ENCODE results near the gene GSTT4. TPM values are rescaled to one million over a fixed set of nuclear protein-coding genes. Genes with fewer than 3 reads are reported as not detected.
"Not testable (repeated sequence)": the region's sequence is repeated elsewhere in the genome, so short reads cannot be mapped to it uniquely, and the experiment has no call there.

The GSTT4 gene
- total and polyA plus RNA-seq, 2 of the 13 experiments (the other 11 are each of a cell fraction or from before 2014, with no cell fraction given) = 0.59 to 0.62 TPM

DNA sequence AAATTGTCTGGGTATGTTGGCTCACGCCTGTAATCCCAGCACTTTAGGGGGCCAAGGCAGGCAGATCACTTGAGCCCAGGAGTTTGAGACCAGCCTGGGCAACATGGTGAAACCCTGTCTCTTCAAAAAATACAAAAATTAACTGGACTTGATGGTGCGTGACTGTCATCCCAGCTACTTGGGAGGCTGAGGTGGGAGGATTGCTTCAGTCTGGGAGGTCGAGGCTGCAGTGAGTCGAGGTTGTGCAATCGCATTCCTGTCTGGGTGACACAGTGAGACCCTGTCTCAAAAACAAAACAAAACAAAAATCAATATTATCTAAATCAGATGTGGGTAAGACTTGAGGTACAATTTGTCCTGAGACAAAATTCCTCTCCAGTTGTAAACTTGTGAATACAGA is 38.2 kb upstream of the GSTT4 start:
- peak; percentile 55 for TF ChIP-seq CEBPB (IDR thresholded peaks at IDR 0.05; ENCODE audit: borderline replicate concordance, low read depth, low read length)
- TF ChIP-seq, protein P1, sequence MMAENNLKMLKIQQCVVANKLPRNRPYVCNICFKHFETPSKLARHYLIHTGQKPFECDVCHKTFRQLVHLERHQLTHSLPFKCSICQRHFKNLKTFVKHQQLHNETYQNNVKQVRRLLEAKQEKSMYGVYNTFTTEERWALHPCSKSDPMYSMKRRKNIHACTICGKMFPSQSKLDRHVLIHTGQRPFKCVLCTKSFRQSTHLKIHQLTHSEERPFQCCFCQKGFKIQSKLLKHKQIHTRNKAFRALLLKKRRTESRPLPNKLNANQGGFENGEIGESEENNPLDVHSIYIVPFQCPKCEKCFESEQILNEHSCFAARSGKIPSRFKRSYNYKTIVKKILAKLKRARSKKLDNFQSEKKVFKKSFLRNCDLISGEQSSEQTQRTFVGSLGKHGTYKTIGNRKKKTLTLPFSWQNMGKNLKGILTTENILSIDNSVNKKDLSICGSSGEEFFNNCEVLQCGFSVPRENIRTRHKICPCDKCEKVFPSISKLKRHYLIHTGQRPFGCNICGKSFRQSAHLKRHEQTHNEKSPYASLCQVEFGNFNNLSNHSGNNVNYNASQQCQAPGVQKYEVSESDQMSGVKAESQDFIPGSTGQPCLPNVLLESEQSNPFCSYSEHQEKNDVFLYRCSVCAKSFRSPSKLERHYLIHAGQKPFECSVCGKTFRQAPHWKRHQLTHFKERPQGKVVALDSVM (CRISPR knock-in tag; IDR thresholded peaks at IDR 0.05) = peak; percentile 90
- TF ChIP-seq CEBPG (CRISPR knock-in tag; IDR thresholded peaks at IDR 0.05) = peak; percentile 31; the same call in 1 of the 2 replicates
- DNase-seq (ENCODE audit: low spot score); H3K9ac ChIP-seq (ENCODE audit: insufficient read depth, low read depth, low read length); ATAC-seq; POLR2A ChIA-PET; H2AFZ ChIP-seq (ENCODE audit: low read length); BruUV-seq (replicated peaks); H3K79me2 ChIP-seq (ENCODE audit: insufficient read depth, low read length); FAIRE-seq; CTCF ChIA-PET (ENCODE audit: low intra/inter-chr PET ratio, low total read pairs); H3K9me3 ChIP-seq (ENCODE audit: low read length); in situ Hi-C loops (cut with HindIII; ENCODE audit: extremely low pct_ligation_motif_present, low pct_unique_long_range_greater_than_20kb); H4K20me1 ChIP-seq (ENCODE audit: insufficient read depth, low read length); H3K27ac ChIP-seq (ENCODE audit: extremely low read length, insufficient read depth, low read length); intact Hi-C loops (cut with micrococcal nuclease; ENCODE audit: unreplicated experiment); H3K4me2 ChIP-seq (ENCODE audit: low read depth, low read length); H3K4me3 ChIP-seq (replicated peaks in 1 of 3; ENCODE audit: insufficient read depth in 1 of 3, low read depth in 2 of 3, low read length in 3 of 3); H3K27me3 ChIP-seq (ENCODE audit: control insufficient read depth in 1 of 2, insufficient read depth in 2 of 2, low read length in 2 of 2): not testable (repeated sequence)
- H3K4me1 ChIP-seq (ENCODE audit: insufficient read depth, low read length) = peaks cover 21% of the 10 kb centered on the region
- WGBS (ENCODE audit: low lambda C conversion rate) = 90% methylated on average over 5 of the region's 5 CpGs
- peaks cover 26 to 97% of the 10 kb centered on the region in 2 experiments for H3K36me3 ChIP-seq (replicated peaks in 1 of 2; ENCODE audit: control insufficient read depth in 1 of 2, insufficient read depth in 2 of 2, low read length in 2 of 2)

DNA sequence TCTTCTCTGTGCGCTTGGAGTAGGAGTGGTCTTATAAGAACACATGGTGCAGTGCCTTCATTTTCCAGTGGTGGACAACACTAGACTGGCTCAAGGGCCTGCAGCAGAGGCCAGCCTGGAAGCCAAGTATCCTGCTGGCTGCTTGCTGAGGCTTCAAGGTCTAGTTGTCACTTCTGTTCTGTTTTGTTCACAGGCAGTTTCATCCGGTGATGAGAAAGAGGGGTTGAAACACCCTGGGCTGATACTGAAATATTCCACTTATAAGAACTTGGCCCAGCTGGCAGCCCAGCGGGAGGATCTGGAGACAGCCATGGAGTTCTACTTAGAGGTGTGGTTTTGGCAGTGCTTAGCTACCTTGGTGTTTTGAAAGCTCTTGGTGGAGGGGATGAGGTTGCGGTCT is 35.7 kb upstream of the GSTT4 start:
- POLR2A ChIA-PET = no interaction called here
- CTCF ChIA-PET (ENCODE audit: low intra/inter-chr PET ratio, low total read pairs) = no interaction called here
- H3K27me3 ChIP-seq (ENCODE audit: control insufficient read depth in 1 of 2, insufficient read depth in 2 of 2, low read length in 2 of 2) = no peaks in the 10 kb centered on the region
- in situ Hi-C loops (cut with HindIII; ENCODE audit: extremely low pct_ligation_motif_present, low pct_unique_long_range_greater_than_20kb) (no loop called here), intact Hi-C loops (cut with micrococcal nuclease; ENCODE audit: unreplicated experiment) (no loop called here)
- DNase-seq (ENCODE audit: low spot score) (no peak), ATAC-seq (no peak), FAIRE-seq (no peak)
- no peaks in the 10 kb centered on the region for H4K20me1 ChIP-seq (ENCODE audit: insufficient read depth, low read length)
- BruUV-seq (replicated peaks) = no TSS peak
- H3K4me2 ChIP-seq (ENCODE audit: low read depth, low read length) = no peak overlapping the region
- peaks cover 27 to 97% of the 10 kb centered on the region in 2 experiments for H3K36me3 ChIP-seq (replicated peaks in 1 of 2; ENCODE audit: control insufficient read depth in 1 of 2, insufficient read depth in 2 of 2, low read length in 2 of 2)
- whole genome bisulfite sequencing (ENCODE audit: low lambda C conversion rate) = 100% methylated on average over 4 of the region's 4 CpGs
- peaks cover 21% of the 10 kb centered on the region for H3K4me1 ChIP-seq (ENCODE audit: insufficient read depth, low read length)
- H3K9me3 ChIP-seq (ENCODE audit: low read length) = no peaks in the 10 kb centered on the region
- peaks cover 4% of the 10 kb centered on the region for H3K79me2 ChIP-seq (ENCODE audit: insufficient read depth, low read length)
- H3K9ac ChIP-seq (ENCODE audit: insufficient read depth, low read depth, low read length) = no peak overlapping the region
- no peak overlapping the region for H3K4me3 ChIP-seq (replicated peaks in 1 of 3; ENCODE audit: insufficient read depth in 1 of 3, low read depth in 2 of 3, low read length in 3 of 3)
- no peak overlapping the region for H3K27ac ChIP-seq (ENCODE audit: extremely low read length, insufficient read depth, low read length)
- H2AFZ ChIP-seq (ENCODE audit: low read length) = no peak overlapping the region
- TF ChIP-seq ZSCAN12 (CRISPR knock-in tag; IDR thresholded peaks at IDR 0.05) = no peak
- no peak for TF ChIP-seq GATA4 (IDR thresholded peaks at IDR 0.05; ENCODE audit: borderline replicate concordance, low read depth)
- no peak for TF ChIP-seq MBNL3 (CRISPR knock-in tag; conservative IDR thresholded peaks at IDR 0.05)
- TF ChIP-seq REPIN1 (CRISPR knock-in tag; IDR thresholded peaks at IDR 0.05; ENCODE audit: borderline replicate concordance, low read depth) = no peak
- no peak for TF ChIP-seq ZNF10 (CRISPR knock-in tag; IDR thresholded peaks at IDR 0.05; ENCODE audit: borderline replicate concordance, low read depth)
- TF ChIP-seq, protein P2, sequence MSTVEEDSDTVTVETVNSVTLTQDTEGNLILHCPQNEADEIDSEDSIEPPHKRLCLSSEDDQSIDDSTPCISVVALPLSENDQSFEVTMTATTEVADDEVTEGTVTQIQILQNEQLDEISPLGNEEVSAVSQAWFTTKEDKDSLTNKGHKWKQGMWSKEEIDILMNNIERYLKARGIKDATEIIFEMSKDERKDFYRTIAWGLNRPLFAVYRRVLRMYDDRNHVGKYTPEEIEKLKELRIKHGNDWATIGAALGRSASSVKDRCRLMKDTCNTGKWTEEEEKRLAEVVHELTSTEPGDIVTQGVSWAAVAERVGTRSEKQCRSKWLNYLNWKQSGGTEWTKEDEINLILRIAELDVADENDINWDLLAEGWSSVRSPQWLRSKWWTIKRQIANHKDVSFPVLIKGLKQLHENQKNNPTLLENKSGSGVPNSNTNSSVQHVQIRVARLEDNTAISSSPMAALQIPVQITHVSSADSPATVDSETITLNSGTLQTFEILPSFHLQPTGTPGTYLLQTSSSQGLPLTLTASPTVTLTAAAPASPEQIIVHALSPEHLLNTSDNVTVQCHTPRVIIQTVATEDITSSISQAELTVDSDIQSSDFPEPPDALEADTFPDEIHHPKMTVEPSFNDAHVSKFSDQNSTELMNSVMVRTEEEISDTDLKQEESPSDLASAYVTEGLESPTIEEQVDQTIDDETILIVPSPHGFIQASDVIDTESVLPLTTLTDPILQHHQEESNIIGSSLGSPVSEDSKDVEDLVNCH (CRISPR knock-in tag; IDR thresholded peaks at IDR 0.05) = no peak
- no peak for TF ChIP-seq NFKBIZ (CRISPR knock-in tag; IDR thresholded peaks at IDR 0.05)
- no peak for TF ChIP-seq MAFF (IDR thresholded peaks at IDR 0.05; ENCODE audit: low read depth, low read length)
- no peak for TF ChIP-seq GATAD2A (CRISPR knock-in tag; IDR thresholded peaks at IDR 0.05)
- no peak for TF ChIP-seq ZSCAN31 (CRISPR knock-in tag; IDR thresholded peaks at IDR 0.05; ENCODE audit: low read depth)
- TF ChIP-seq ZNF556 (CRISPR knock-in tag; IDR thresholded peaks at IDR 0.05; ENCODE audit: borderline replicate concordance) = no peak

Data from HepG2 (cell line).